ENCODE results near the gene TRIM72. TPM values are rescaled to one million over a fixed set of nuclear protein-coding genes. Genes with fewer than 3 reads are reported as not detected.

TRIM72 gene
- total RNA-seq, 2 donors from 2014 or later, result 0.02 TPM; not detected in 1

DNA sequence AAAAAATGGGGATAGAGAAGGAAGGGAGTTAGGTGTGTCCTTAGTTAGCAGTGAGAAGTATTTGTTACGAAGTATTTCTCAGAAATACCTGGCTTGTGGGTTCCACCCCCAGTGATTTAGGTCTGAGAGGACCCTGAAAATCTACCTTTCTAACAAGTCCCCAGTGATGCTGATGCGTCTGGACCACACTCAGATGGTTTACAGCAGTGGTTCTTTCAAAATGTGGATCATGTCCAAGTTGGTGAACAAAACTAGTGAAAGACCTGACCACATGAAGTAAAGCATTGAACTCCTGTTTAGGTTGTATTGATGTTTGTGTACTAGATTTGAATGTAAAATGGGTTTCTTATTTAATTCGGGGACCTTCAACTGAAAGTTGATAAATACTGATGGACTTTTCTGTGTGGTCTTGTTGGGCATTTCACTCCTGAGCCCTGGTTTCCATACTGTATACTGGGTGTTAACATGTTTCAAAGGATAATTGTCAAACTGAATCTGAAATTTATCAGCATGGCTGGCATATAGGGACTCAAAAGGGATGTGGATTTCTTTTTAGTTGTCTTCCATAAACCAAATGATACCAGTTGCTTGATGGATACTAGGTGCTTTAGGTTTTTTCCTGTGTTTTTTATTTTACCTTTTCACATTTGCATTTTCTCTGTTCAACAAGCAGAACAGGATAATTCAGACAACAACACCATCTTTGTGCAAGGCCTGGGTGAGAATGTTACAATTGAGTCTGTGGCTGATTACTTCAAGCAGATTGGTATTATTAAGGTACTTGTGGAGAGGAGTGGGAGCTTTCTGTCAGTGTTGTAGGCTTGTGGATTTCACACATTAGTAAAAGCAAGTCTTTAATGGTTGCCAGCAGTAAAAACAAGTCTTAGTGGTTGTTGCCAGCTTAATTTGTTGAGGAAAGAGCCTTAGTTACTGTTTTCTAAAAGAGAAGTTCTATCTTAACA is 25.2 kb upstream of the TRIM72 start:
- Histone ChIP-seq H3K36me3 (peaks cover 44% of the 10 kb centered on the region), H3K9me3 (no peaks in the 10 kb centered on the region), H3K27me3 (no peaks in the 10 kb centered on the region), H3K9ac (ENCODE audit: low read depth in 2 of 2, low read length in 2 of 2) (peak overlapping the region in 1 of 2 donors; percentile 14), H3K4me3 (no peak overlapping the region), H3K4me1 (no peaks in the 10 kb centered on the region), H3K27ac (no peak overlapping the region)
- no peak for DNase-seq
- TF ChIP-seq CTCF (IDR thresholded peaks at IDR 0.05), result no peak
- intact Hi-C loops (cut with DNase I), result loop anchor here (10.0 kb wide), 1 partner anchor 266 kb away; the partner anchor contains the start of gene ARMC5

- no peak overlapping the region for H3K27ac ChIP-seq
- no peaks in the 10 kb centered on the region for H3K27me3 ChIP-seq
- no peak overlapping the region for H3K4me3 ChIP-seq
- H3K9ac ChIP-seq (ENCODE audit: low read depth in 2 of 2, low read length in 2 of 2), result no peak overlapping the region
- H3K36me3 ChIP-seq, result peaks cover 40% of the 10 kb centered on the region
- DNase-seq, result no peak
- no peaks in the 10 kb centered on the region for H3K4me1 ChIP-seq
- no peaks in the 10 kb centered on the region for H3K9me3 ChIP-seq
- TF ChIP-seq CTCF (IDR thresholded peaks at IDR 0.05), result no peak
- intact Hi-C loops (cut with DNase I), result loop anchor here (10.0 kb wide), 1 partner anchor 265 kb away; the partner anchor contains the start of gene ARMC5
Observed at GRCh38 chr16:31189412-31189778, 24.5 kb upstream of the TRIM72 start.

- Histone ChIP-seq H3K27me3 (no peaks in the 10 kb centered on the region), H3K27ac (no peak overlapping the region), H3K36me3 (peaks cover 47% of the 10 kb centered on the region), H3K9ac (ENCODE audit: low read depth in 2 of 2, low read length in 2 of 2) (no peak overlapping the region), H3K4me3 (no peak overlapping the region), H3K4me1 (no peaks in the 10 kb centered on the region), H3K9me3 (no peaks in the 10 kb centered on the region)
- intact Hi-C loops (cut with DNase I), result no loop called here
- DNase-seq, result no peak
- no peak for TF ChIP-seq CTCF (IDR thresholded peaks at IDR 0.05)
Observed at GRCh38 chr16:31190061-31190460, 23.9 kb upstream of the TRIM72 start.

DNA sequence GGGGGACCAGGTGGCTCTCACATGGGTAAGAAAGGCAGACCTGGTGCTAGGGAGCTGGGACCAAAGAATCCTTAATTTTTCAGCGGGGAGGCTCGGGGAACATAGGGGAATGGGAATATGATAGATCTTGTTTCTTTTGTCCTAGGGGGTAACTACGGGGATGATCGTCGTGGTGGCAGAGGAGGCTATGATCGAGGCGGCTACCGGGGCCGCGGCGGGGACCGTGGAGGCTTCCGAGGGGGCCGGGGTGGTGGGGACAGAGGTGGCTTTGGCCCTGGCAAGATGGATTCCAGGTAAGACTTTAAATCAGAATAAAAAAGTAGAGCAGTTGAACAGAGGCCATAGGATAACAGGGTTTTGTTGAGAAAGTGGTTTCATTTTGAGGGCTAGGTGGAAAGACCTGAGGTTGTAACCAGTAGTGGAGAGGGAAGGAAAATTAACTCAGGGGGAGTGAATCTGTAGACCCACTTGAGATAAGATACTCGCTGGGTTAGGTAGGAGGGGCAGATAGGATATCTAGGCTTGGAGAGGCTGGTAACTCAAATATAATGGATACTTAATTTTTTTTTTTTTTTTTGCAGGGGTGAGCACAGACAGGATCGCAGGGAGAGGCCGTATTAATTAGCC is 23.0 kb upstream of the TRIM72 start:
- TF ChIP-seq CTCF (IDR thresholded peaks at IDR 0.05), result no peak
- no peaks in the 10 kb centered on the region for H3K27me3 ChIP-seq
- H3K4me3 ChIP-seq, result no peak overlapping the region
- H3K36me3 ChIP-seq, result peaks cover 41% of the 10 kb centered on the region
- H3K4me1 ChIP-seq, result no peaks in the 10 kb centered on the region
- no peak overlapping the region for H3K27ac ChIP-seq
- H3K9ac ChIP-seq (ENCODE audit: low read depth in 2 of 2, low read length in 2 of 2), result no peak overlapping the region
- H3K9me3 ChIP-seq, result no peaks in the 10 kb centered on the region
- DNase-seq, result no peak
- intact Hi-C loops (cut with DNase I), result no loop called here

DNA sequence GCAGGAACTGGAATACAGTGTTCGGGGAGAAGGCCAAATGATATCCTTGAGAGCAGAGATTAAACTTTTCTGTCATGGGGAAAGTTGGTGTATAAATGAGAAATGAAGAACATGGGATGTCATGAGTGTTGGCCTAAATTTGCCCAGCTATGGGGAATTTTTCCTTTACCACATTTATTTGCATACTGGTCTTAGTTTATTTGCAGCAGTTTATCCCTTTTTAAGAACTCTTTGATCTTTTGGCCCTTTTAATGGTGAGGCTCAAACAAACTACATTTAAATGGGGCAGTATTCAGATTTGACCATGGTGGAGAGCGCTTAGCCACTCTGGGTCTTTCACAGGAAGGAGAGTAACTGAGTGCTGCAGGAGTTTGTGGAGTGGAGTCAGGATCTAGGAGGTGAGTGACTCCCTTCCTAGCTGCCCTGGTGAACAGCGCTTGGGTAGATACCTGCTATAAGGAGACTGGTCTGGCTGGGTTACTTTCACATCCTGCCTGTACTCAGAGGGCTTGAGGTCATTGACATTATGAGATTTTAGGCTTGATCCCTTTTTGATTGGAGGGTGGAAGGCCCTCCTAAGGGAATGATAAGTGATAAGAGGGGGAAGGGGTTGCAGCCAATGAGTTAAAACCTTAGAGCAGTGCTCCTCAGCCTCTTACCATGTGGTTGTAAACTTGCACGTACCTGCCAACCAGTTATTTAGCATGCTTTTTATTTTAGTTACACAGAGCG is 22.1 kb upstream of the TRIM72 start:
- no peaks in the 10 kb centered on the region for H3K9me3 ChIP-seq
- H3K27ac ChIP-seq, result no peak overlapping the region
- peaks cover 38% of the 10 kb centered on the region for H3K36me3 ChIP-seq
- no peak for TF ChIP-seq CTCF (IDR thresholded peaks at IDR 0.05)
- DNase-seq, result no peak
- no peaks in the 10 kb centered on the region for H3K4me1 ChIP-seq
- H3K4me3 ChIP-seq, result no peak overlapping the region
- intact Hi-C loops (cut with DNase I), result no loop called here
- no peaks in the 10 kb centered on the region for H3K27me3 ChIP-seq
- no peak overlapping the region for H3K9ac ChIP-seq (ENCODE audit: low read depth in 2 of 2, low read length in 2 of 2)
